SK-N-SH (cell line): ENCODE results near the gene CDC73. TPM values are rescaled to one million over a fixed set of nuclear protein-coding genes. Genes with fewer than 3 reads are reported as not detected.

Experiments used
- CTCF ChIA-PET: fragments of 300-600, 350-600 bp; formaldehyde crosslinking; extraction: SDS; loops from one replicate; lab custom pipeline; 2021; lab: Yijun Ruan, JAX
- POLR2A ChIA-PET: fragments of 350-600 bp; sonication (Branson Sonifier 250); formaldehyde crosslinking; extraction: SDS; loops from one replicate; lab custom pipeline; 2020; ENCODE audit warnings: antibody characterized with exemption, inconsistent platforms; lab: Yijun Ruan, JAX
- DNase-seq: peaks from one replicate; pipeline ENCODE4 v3.0.0; 2012
- H2AFZ ChIP-seq: fragments of 200-600 bp; sonication (generic); 2 replicates; pipeline ENCODE4 v1.8.1; 2016; ENCODE audit warnings: antibody characterized with exemption, mild to moderate bottlenecking, low read depth
- H3F3A ChIP-seq: fragments of 200-600 bp; sonication (generic); replicated peaks from 2 replicates; pipeline ENCODE3; 2016; ENCODE audit warnings: antibody characterized with exemption, mild to moderate bottlenecking; ENCODE audit not compliant: insufficient read depth
- H3K27ac ChIP-seq, 2 experiments: fragments of 200-500 bp in 1 of 2; fragments of 200-600 bp in 1 of 2; sonication (Bioruptor generic) in 1 of 2; sonication (generic), shearing (Covaris generic) in 1 of 2; 2 replicates each; pipeline versions ENCODE4 v1.5.1 to v1.6.1; 2014 to 2016; ENCODE audit warnings: low read depth in 2 of 2, inconsistent platforms in 1 of 2, low read length in 1 of 2, mild to moderate bottlenecking in 1 of 2, mixed read lengths in 1 of 2
- H3K27me3 ChIP-seq: fragments of 200-600 bp; sonication (generic), shearing (Covaris generic); 2 replicates; pipeline ENCODE4 v1.6.1; 2016; ENCODE audit warnings: mixed run types; ENCODE audit not compliant: insufficient read depth
- H3K36me3 ChIP-seq, 2 experiments: fragments of 200-500 bp in 1 of 2; fragments of 200-600 bp in 1 of 2; sonication (Bioruptor generic) in 1 of 2; sonication (generic) in 1 of 2; replicated peaks in 1 of 2; 2 replicates each; pipeline versions ENCODE3 to v1.5.1; 2014 to 2016; ENCODE audit warnings: low read length in 1 of 2, mild to moderate bottlenecking in 1 of 2; ENCODE audit not compliant: insufficient read depth in 2 of 2, control insufficient read depth in 1 of 2
- H3K4me1 ChIP-seq, 2 experiments: fragments of 200-500 bp in 1 of 2; fragments of 200-600 bp in 1 of 2; sonication (Bioruptor generic) in 1 of 2; sonication (generic), shearing (Covaris generic) in 1 of 2; 2 replicates each; pipeline versions ENCODE4 v1.5.1 to v1.6.1; 2014 to 2016; ENCODE audit warnings: low read depth in 1 of 2, low read length in 1 of 2, mixed run types in 1 of 2; ENCODE audit not compliant: insufficient read depth in 2 of 2, control insufficient read depth in 1 of 2
- H3K4me2 ChIP-seq: fragments of 200-600 bp; sonication (generic), shearing (Covaris generic); 2 replicates; pipeline ENCODE4 v1.6.1; 2017; ENCODE audit warnings: mixed run types
- H3K4me3 ChIP-seq, 2 experiments: fragments of 200-500 bp in 1 of 2; fragments of 200-600 bp in 1 of 2; sonication (Bioruptor generic) in 1 of 2; sonication (generic), shearing (Covaris generic) in 1 of 2; 2 replicates each; pipeline versions ENCODE4 v1.5.1 to v1.8.1; 2014 to 2016; ENCODE audit warnings: low read depth in 2 of 2, inconsistent platforms in 1 of 2, low read length in 1 of 2, mild to moderate bottlenecking in 1 of 2, mixed read lengths in 1 of 2, moderate library complexity in 1 of 2
- H3K79me2 ChIP-seq: fragments of 200-600 bp; sonication (generic); 2 replicates; pipeline ENCODE4 v1.8.1; 2017; ENCODE audit warnings: mild to moderate bottlenecking; ENCODE audit not compliant: insufficient read depth
- H3K9ac ChIP-seq: fragments of 200-600 bp; sonication (generic); 2 replicates; pipeline ENCODE4 v1.6.1; 2017; ENCODE audit warnings: mixed run types
- H3K9me2 ChIP-seq: fragments of 200-600 bp; sonication (generic); 2 replicates; pipeline ENCODE4 v1.6.1; 2017; ENCODE audit warnings: mixed run types
- H3K9me3 ChIP-seq: fragments of 200-600 bp; sonication (generic); 2 replicates; pipeline ENCODE4 v1.6.1; 2017; ENCODE audit warnings: mixed run types, mild to moderate bottlenecking, moderate library complexity
- H4K20me1 ChIP-seq: fragments of 200-600 bp; sonication (generic); 2 replicates; pipeline ENCODE4 v1.6.1; 2017; ENCODE audit warnings: mild to moderate bottlenecking, mixed run types; ENCODE audit not compliant: insufficient read depth
- CHD2 ChIP-seq: fragments of 150-350 bp; IDR thresholded peaks from 2 replicates; pipeline ENCODE4 v1.6.1; 2018; ENCODE audit warnings: low read length; ENCODE audit not compliant: partially characterized antibody
- CTCF ChIP-seq: fragments of 200-600 bp; sonication (generic); IDR thresholded peaks from 2 replicates; pipeline ENCODE4 v1.6.1; 2017; ENCODE audit warnings: antibody characterized with exemption, mild to moderate bottlenecking, moderate library complexity
- ELF1 ChIP-seq: IDR thresholded peaks from 2 replicates; pipeline ENCODE4 v1.4.0; 2012
- FOXJ3 ChIP-seq: sonication (generic); formaldehyde crosslinking; IDR thresholded peaks from 2 replicates; pipeline ENCODE4 v1.5.1; 2020; ENCODE audit warnings: mild to moderate bottlenecking, missing genetic modification reagents
- MAX ChIP-seq: IDR thresholded peaks from 2 replicates; pipeline ENCODE4 v1.4.0; 2012; ENCODE audit warnings: low read depth
- NFIC ChIP-seq: IDR thresholded peaks from 2 replicates; pipeline ENCODE4 v1.4.0; 2012; ENCODE audit warnings: borderline replicate concordance
- NRF1 ChIP-seq: IDR thresholded peaks from 2 replicates; pipeline ENCODE4 v1.6.1; 2012; ENCODE audit warnings: low read depth, mild to moderate bottlenecking, low read length
- SIN3A ChIP-seq: IDR thresholded peaks from 2 replicates; pipeline ENCODE4 v1.6.1; 2012; ENCODE audit warnings: low read depth, mild to moderate bottlenecking, low read length, moderate library complexity, borderline replicate concordance
- TAF1 ChIP-seq: IDR thresholded peaks from 2 replicates; pipeline ENCODE4 v1.6.1; 2012; ENCODE audit warnings: low read depth, mild to moderate bottlenecking, low read length, moderate library complexity, borderline replicate concordance
- TEAD4 ChIP-seq: IDR thresholded peaks from 2 replicates; pipeline ENCODE4 v1.4.0; 2012; ENCODE audit warnings: mild to moderate bottlenecking, borderline replicate concordance; ENCODE audit not compliant: insufficient read depth
- USF1 ChIP-seq: IDR thresholded peaks from 2 replicates; pipeline ENCODE4 v1.4.0; 2012; ENCODE audit warnings: low read depth, borderline replicate concordance
- USF2 ChIP-seq: fragments of 150-350 bp; IDR thresholded peaks from 2 replicates; pipeline ENCODE4 v1.6.1; 2017; ENCODE audit warnings: antibody characterized with exemption, low read length, low read depth, borderline replicate concordance
- WGBS: methylation state at CpG from one replicate; pipeline ENCODE4 v1.1.6; 2017; ENCODE audit warnings: low lambda C conversion rate; 5-methylcytosine and 5-hydroxymethylcytosine counted together
- polyA plus RNA-seq, 3 experiments: library from polyadenylated mRNA; depleted of rRNA; stranded (reverse); fragments of >200 nt; gene quantifications; 2 replicates each; pipeline ENCODE4 v1.2.3, GENCODE V29; 2012
- TF ChIP-seq, protein P1 (sequence below): IDR thresholded peaks from 2 replicates; pipeline ENCODE4 v1.4.0; 2012; ENCODE audit warnings: low read depth, borderline replicate concordance
- TF ChIP-seq, protein P2 (sequence below): IDR thresholded peaks from 2 replicates; pipeline ENCODE4 v1.6.1; 2012; ENCODE audit warnings: mild to moderate bottlenecking, low read depth, low read length, moderate library complexity

The CDC73 gene
- polyA plus RNA-seq, 1 of the 3 experiments (the other 2 are of a cell fraction): 13.4 TPM

DNA sequence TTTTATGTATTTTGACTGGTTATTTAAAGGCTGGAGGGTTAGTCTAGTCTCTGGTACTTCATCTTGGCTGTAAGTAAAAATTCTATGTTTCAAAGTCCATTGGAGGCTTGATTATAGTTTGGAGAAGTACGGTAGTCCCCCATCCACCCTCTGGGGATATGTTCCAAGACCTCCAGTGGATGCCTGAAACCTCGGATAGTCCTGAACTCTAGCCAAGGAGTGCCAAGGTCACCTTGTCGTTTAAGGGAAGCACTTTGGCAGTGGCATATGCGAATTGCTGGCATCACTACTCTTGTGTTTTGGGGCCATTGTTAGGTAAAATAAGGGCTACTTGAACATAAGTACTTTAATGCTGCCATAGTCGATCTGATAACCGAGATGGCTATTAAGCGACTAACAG is 18.4 kb downstream of the CDC73 start:
- POLR2A ChIA-PET: no interaction called here
- no peak overlapping the region for H2AFZ ChIP-seq
- peaks cover 24% of the 10 kb centered on the region for H3K79me2 ChIP-seq
- no peak overlapping the region for H3K4me3 ChIP-seq
- peaks cover 17% of the 10 kb centered on the region for H3F3A ChIP-seq
- H3K27me3 ChIP-seq: no peaks in the 10 kb centered on the region
- 95% methylated on average over 7 of the region's 7 CpGs for WGBS
- no peak overlapping the region for H3K4me2 ChIP-seq
- no peaks in the 10 kb centered on the region for H3K9me3 ChIP-seq
- peaks cover 66 to 81% of the 10 kb centered on the region in 2 experiments for H3K36me3 ChIP-seq
- TF ChIP-seq NFIC: no peak
- TF ChIP-seq, protein P1, sequence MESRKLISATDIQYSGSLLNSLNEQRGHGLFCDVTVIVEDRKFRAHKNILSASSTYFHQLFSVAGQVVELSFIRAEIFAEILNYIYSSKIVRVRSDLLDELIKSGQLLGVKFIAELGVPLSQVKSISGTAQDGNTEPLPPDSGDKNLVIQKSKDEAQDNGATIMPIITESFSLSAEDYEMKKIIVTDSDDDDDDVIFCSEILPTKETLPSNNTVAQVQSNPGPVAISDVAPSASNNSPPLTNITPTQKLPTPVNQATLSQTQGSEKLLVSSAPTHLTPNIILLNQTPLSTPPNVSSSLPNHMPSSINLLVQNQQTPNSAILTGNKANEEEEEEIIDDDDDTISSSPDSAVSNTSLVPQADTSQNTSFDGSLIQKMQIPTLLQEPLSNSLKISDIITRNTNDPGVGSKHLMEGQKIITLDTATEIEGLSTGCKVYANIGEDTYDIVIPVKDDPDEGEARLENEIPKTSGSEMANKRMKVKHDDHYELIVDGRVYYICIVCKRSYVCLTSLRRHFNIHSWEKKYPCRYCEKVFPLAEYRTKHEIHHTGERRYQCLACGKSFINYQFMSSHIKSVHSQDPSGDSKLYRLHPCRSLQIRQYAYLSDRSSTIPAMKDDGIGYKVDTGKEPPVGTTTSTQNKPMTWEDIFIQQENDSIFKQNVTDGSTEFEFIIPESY: no peak
- no peak for TF ChIP-seq NRF1
- no peak for TF ChIP-seq USF1
- no peak for TF ChIP-seq TEAD4
- TF ChIP-seq CHD2: no peak
- no peak for TF ChIP-seq ELF1
- TF ChIP-seq, protein P2, sequence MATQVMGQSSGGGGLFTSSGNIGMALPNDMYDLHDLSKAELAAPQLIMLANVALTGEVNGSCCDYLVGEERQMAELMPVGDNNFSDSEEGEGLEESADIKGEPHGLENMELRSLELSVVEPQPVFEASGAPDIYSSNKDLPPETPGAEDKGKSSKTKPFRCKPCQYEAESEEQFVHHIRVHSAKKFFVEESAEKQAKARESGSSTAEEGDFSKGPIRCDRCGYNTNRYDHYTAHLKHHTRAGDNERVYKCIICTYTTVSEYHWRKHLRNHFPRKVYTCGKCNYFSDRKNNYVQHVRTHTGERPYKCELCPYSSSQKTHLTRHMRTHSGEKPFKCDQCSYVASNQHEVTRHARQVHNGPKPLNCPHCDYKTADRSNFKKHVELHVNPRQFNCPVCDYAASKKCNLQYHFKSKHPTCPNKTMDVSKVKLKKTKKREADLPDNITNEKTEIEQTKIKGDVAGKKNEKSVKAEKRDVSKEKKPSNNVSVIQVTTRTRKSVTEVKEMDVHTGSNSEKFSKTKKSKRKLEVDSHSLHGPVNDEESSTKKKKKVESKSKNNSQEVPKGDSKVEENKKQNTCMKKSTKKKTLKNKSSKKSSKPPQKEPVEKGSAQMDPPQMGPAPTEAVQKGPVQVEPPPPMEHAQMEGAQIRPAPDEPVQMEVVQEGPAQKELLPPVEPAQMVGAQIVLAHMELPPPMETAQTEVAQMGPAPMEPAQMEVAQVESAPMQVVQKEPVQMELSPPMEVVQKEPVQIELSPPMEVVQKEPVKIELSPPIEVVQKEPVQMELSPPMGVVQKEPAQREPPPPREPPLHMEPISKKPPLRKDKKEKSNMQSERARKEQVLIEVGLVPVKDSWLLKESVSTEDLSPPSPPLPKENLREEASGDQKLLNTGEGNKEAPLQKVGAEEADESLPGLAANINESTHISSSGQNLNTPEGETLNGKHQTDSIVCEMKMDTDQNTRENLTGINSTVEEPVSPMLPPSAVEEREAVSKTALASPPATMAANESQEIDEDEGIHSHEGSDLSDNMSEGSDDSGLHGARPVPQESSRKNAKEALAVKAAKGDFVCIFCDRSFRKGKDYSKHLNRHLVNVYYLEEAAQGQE: no peak
- TF ChIP-seq MAX: no peak
- no peak for TF ChIP-seq CTCF
- TF ChIP-seq USF2: no peak
- TF ChIP-seq SIN3A: no peak
- TF ChIP-seq TAF1: no peak
- no peak for TF ChIP-seq FOXJ3 (CRISPR knock-in tag)
- DNase-seq: no peak
- no peaks in the 10 kb centered on the region for H4K20me1 ChIP-seq
- H3K9me2 ChIP-seq: no peaks in the 10 kb centered on the region
- H3K27ac ChIP-seq: no peak overlapping the region
- CTCF ChIA-PET: no interaction called here
- H3K9ac ChIP-seq: no peak overlapping the region
- peaks cover 3 to 15% of the 10 kb centered on the region in 2 experiments; a peak in 2 of 4 replicates for H3K4me1 ChIP-seq
